Right ventricle myocardium inferior (tissue), 1 donor: Measurements from ENCODE around the gene FCER2. TPM values are rescaled to one million over a fixed set of nuclear protein-coding genes. Genes with fewer than 3 reads are reported as not detected.

Experiments used
- ATAC-seq: fragments of 200-7000 bp; cut with Tn5 transposase; one replicate; pipeline ENCODE4 v1.9.1; 2020; ENCODE audit warnings: mild to moderate bottlenecking, moderate library complexity
- DNase-seq: peaks from one replicate; pipeline ENCODE4 v3.0.0; 2021; ENCODE audit errors: missing footprints
- intact Hi-C: fragments of 100-400 bp; cut with DNase I; formaldehyde crosslinking; loops from one replicate; pipeline ENCODE4 v1.11.0; 2022
- total RNA-seq: library from RNA; stranded (reverse); fragmentation: NEBNext Ultra II Directional; extraction: Animal tissue kit (Norgen Biotek cat#: 25700); gene quantifications from one replicate; pipeline ENCODE4 v1.2.1, GENCODE V29; 2021
- donor health status: DM: no; HTN: yes; CAD: no; lungs with severe emphysema.

The FCER2 gene
- total RNA-seq, 1 donor from 2014 or later: 0.30 TPM

GRCh38 chr19:7705387-7706187 is 3.7 kb upstream of the FCER2 start:
- DNase-seq (peak; percentile 77), ATAC-seq (peak; percentile 45)
- intact Hi-C loops: no loop called here

GRCh38 chr19:7704280-7705060 is 2.5 kb upstream of the FCER2 start:
- ATAC-seq (no peak), DNase-seq (no peak)
- intact Hi-C loops: no loop called here

GRCh38 chr19:7703332-7703731 is 1.4 kb upstream of the FCER2 start:
- intact Hi-C loops: no loop called here
- no peak for DNase-seq
- no peak for ATAC-seq

GRCh38 chr19:7701049-7701653 is 780 bp downstream of the FCER2 start:
- ATAC-seq (no peak), DNase-seq (no peak)
- intact Hi-C loops: no loop called here

GRCh38 chr19:7699417-7700401 is 2.2 kb downstream of the FCER2 start:
- ATAC-seq: no peak
- no peak for DNase-seq
- intact Hi-C loops: no loop called here

- intact Hi-C loops: no loop called here
- DNase-seq: no peak
- ATAC-seq: no peak
Measured at GRCh38 chr19:7699003-7699402, 2.9 kb downstream of the FCER2 start.

- DNase-seq (no peak), ATAC-seq (no peak)
- intact Hi-C loops: no loop called here
Measured at GRCh38 chr19:7698583-7698982, 3.3 kb downstream of the FCER2 start.

- ATAC-seq: no peak
- intact Hi-C loops: no loop called here
Measured at GRCh38 chr19:7697721-7698287, 4.1 kb downstream of the FCER2 start.

GRCh38 chr19:7694499-7694898 is 7.4 kb downstream of the FCER2 start:
- intact Hi-C loops: no loop called here
- ATAC-seq (no peak), DNase-seq (no peak)

More at GRCh38 chr19:7697721-7698287, 4.1 kb downstream of the FCER2 start:
- no peak for DNase-seq

GRCh38 chr19:7692417-7693088 is 9.4 kb downstream of the FCER2 start:
- intact Hi-C loops: no loop called here
- no peak for ATAC-seq
- no peak for DNase-seq

GRCh38 chr19:7691497-7691896 is 10.4 kb downstream of the FCER2 start:
- ATAC-seq: no peak
- intact Hi-C loops: no loop called here
- DNase-seq: no peak

- ATAC-seq: no peak
- intact Hi-C loops: no loop called here
- DNase-seq: no peak
Measured at GRCh38 chr19:7690779-7691258, 11.1 kb downstream of the FCER2 start.

GRCh38 chr19:7689165-7689564 is 12.8 kb downstream of the FCER2 start:
- intact Hi-C loops: no loop called here
- no peak for ATAC-seq
- no peak for DNase-seq

- no peak for ATAC-seq
- intact Hi-C loops: no loop called here
- no peak for DNase-seq
Measured at GRCh38 chr19:7687177-7687576, 14.8 kb downstream of the FCER2 start.

GRCh38 chr19:7685546-7686445 is 16.1 kb downstream of the FCER2 start:
- intact Hi-C loops: no loop called here
- ATAC-seq (no peak), DNase-seq (no peak)

- DNase-seq (no peak), ATAC-seq (no peak)
- intact Hi-C loops: no loop called here
Measured at GRCh38 chr19:7682175-7682855, 19.6 kb downstream of the FCER2 start.
